HepG2 (cell line): Measurements from ENCODE around the gene LRRC27.

Experiments used
- KDM5A ChIP-seq: fragments of 200-600 bp; sonication (generic); IDR thresholded peaks from 2 replicates; pipeline ENCODE4 v1.7.0; 2018; ENCODE audit warnings: antibody characterized with exemption, mild to moderate bottlenecking, low read length, borderline replicate concordance
- ZNF274 ChIP-seq: sonication (generic); formaldehyde crosslinking; IDR thresholded peaks from 2 replicates; pipeline ENCODE4 v1.5.1; 2020; ENCODE audit warnings: mild to moderate bottlenecking, missing genetic modification reagents
- ZNF747 ChIP-seq: sonication (generic); formaldehyde crosslinking; IDR thresholded peaks from 2 replicates; pipeline ENCODE4 v1.8.1; 2023; ENCODE audit warnings: missing genetic modification reagents, mild to moderate bottlenecking, borderline replicate concordance
- TF ChIP-seq, protein P1 (sequence below): sonication (generic); formaldehyde crosslinking; IDR thresholded peaks from 2 replicates; pipeline ENCODE4 v1.5.1; 2020; ENCODE audit warnings: mild to moderate bottlenecking, missing genetic modification reagents, borderline replicate concordance
- TF ChIP-seq, protein P2 (sequence below), 2 experiments: sonication (generic) in 1 of 2; formaldehyde crosslinking in 1 of 2; IDR thresholded peaks; 2 replicates each; pipeline versions ENCODE4 v1.6.1 to v1.9.0; 2014 to 2022; ENCODE audit warnings: antibody characterized with exemption in 1 of 2, borderline replicate concordance in 1 of 2, inconsistent platforms in 1 of 2, low read depth in 1 of 2, missing genetic modification reagents in 1 of 2
- TF ChIP-seq, protein P3 (sequence below): sonication (generic); formaldehyde crosslinking; IDR thresholded peaks from 2 replicates; pipeline ENCODE4 v1.4.0; 2020; ENCODE audit warnings: missing genetic modification reagents

DNA sequence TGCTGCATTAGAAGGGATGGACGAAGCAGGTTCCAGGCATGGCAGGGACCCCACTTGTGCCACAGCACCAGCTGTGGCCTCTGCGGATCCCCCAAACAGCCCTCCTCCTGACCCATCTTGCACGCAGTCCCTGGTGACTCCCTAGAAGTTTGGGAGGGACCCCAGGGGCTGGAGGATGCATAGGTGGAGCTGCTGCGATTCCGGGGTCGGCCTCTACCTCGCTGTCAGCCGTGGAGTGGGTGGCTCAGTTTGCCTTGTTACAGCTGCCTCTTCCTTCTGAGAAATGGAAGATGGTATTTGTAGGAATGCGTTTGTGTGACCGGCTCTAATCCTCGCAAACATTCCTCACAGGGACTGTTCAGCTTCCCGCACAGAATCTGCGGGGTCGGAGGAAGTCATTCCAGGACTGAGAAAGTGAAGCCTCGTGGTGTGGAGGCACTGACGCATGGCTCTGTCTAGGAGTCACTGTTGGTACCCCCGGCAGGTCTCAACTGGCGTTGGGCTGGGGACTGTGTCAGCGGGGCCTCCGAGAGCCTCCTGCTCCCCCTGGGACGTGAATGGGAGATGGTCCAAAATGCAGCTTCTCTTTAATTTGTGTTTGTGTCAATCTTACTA is 82.5 kb downstream of the LRRC27 start:
- no peak for TF ChIP-seq ZNF274 (CRISPR knock-in tag)
- TF ChIP-seq, protein P1, sequence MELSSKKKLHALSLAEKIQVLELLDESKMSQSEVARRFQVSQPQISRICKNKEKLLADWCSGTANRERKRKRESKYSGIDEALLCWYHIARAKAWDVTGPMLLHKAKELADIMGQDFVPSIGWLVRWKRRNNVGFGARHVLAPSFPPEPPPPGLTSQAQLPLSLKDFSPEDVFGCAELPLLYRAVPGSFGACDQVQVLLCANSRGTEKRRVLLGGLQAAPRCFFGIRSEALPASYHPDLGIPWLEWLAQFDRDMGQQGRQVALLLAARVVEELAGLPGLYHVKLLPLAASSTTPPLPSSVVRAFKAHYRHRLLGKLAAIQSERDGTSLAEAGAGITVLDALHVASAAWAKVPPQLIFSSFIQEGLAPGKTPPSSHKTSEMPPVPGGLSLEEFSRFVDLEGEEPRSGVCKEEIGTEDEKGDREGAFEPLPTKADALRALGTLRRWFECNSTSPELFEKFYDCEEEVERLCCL (CRISPR knock-in tag) = no peak
- TF ChIP-seq, protein P2, sequence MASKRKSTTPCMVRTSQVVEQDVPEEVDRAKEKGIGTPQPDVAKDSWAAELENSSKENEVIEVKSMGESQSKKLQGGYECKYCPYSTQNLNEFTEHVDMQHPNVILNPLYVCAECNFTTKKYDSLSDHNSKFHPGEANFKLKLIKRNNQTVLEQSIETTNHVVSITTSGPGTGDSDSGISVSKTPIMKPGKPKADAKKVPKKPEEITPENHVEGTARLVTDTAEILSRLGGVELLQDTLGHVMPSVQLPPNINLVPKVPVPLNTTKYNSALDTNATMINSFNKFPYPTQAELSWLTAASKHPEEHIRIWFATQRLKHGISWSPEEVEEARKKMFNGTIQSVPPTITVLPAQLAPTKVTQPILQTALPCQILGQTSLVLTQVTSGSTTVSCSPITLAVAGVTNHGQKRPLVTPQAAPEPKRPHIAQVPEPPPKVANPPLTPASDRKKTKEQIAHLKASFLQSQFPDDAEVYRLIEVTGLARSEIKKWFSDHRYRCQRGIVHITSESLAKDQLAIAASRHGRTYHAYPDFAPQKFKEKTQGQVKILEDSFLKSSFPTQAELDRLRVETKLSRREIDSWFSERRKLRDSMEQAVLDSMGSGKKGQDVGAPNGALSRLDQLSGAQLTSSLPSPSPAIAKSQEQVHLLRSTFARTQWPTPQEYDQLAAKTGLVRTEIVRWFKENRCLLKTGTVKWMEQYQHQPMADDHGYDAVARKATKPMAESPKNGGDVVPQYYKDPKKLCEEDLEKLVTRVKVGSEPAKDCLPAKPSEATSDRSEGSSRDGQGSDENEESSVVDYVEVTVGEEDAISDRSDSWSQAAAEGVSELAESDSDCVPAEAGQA (IDR thresholded peaks at IDR 0.05; ENCODE audit: low read depth) = no peak
- TF ChIP-seq, protein P2 (CRISPR knock-in tag; IDR thresholded peaks at IDR 0.05; ENCODE audit: borderline replicate concordance) = no peak
- TF ChIP-seq, protein P3, sequence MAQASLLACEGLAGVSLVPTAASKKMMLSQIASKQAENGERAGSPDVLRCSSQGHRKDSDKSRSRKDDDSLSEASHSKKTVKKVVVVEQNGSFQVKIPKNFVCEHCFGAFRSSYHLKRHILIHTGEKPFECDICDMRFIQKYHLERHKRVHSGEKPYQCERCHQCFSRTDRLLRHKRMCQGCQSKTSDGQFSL (CRISPR knock-in tag) = no peak
- no peak for TF ChIP-seq KDM5A
- no peak for TF ChIP-seq ZNF747 (CRISPR knock-in tag)
